ENCODE measurements around the gene MIB1. TPM values are rescaled to one million over a fixed set of nuclear protein-coding genes. Genes with fewer than 3 reads are reported as not detected.
"Not testable (repeated sequence)": the region's sequence is repeated elsewhere in the genome, so short reads cannot be mapped to it uniquely, and the experiment has no call there.

Gene MIB1
- total RNA-seq, 4 donors from 2014 or later, result 25.8 to 33.9 (median 28.4) TPM

GRCh38 chr18:21703241-21703820, 37.3 kb upstream of the MIB1 start:
- TF ChIP-seq EP300 (IDR thresholded peaks at IDR 0.05) (no peak), CTCF (IDR thresholded peaks at IDR 0.05) (no peak), POLR2A (IDR thresholded peaks at IDR 0.05) (no peak)
- Histone ChIP-seq H3K4me1 (peaks cover 0 to 15% (median 0%) of the 10 kb centered on the region in 4 donors), H3K27me3 (no peaks in the 10 kb centered on the region), H3K36me3 (peaks cover 0 to 28% (median 0%) of the 10 kb centered on the region in 3 donors), H3K9me3 (peaks cover 0 to 7% (median 0%) of the 10 kb centered on the region in 4 donors), H3K27ac (peak overlapping the region; percentile 67 to 94 (median 88)), H3K4me3 (peak overlapping the region; percentile 65 to 96 (median 78))
- DNase-seq (ENCODE audit: low spot score in 2 of 2), result no peak
- 11 to 12% methylated on average over 17 of the region's 17 CpGs for WGBS, 2 donors

- Histone ChIP-seq H3K4me3 (peak within 1 kb of the TSS; percentile 65 to 96 (median 78)), H3K27ac (peak within 1 kb of the TSS; percentile 67 to 94 (median 88)), H3K9me3 (peaks cover 0 to 7% (median 0%) of the 10 kb centered on the region in 4 donors), H3K4me1 (peaks cover 0 to 15% (median 0%) of the 10 kb centered on the region in 4 donors), H3K36me3 (peaks cover 0 to 14% (median 0%) of the 10 kb centered on the region in 3 donors), H3K27me3 (no peaks in the 10 kb centered on the region)
- DNase-seq (ENCODE audit: low spot score in 2 of 2), result peak; percentile 83 to 84
- 8 to 19% methylated on average over 7 to 10 of the region's 60 CpGs for WGBS, 2 donors
- TF ChIP-seq EP300 (IDR thresholded peaks at IDR 0.05) (peak; percentile 62 to 87), CTCF (IDR thresholded peaks at IDR 0.05) (peak; percentile 39 to 85 (median 40)), POLR2A (IDR thresholded peaks at IDR 0.05) (peak; percentile 58 to 96)
Observed at GRCh38 chr18:21704603-21705364, 35.8 kb upstream of the MIB1 start, which contains the start of gene ABHD3. Gene ABHD3, minus strand, starts transcription at chr18:21704774. Its CDS starts 109 bp downstream, at chr18:21704665.

GRCh38 chr18:21706386-21706865, 34.2 kb upstream of the MIB1 start:
- Histone ChIP-seq H3K27me3 (no peaks in the 10 kb centered on the region), H3K4me3 (no peak overlapping the region), H3K36me3 (peaks cover 0 to 13% (median 0%) of the 10 kb centered on the region in 3 donors), H3K4me1 (peaks cover 0 to 15% (median 0%) of the 10 kb centered on the region in 4 donors), H3K9me3 (peaks cover 0 to 7% (median 0%) of the 10 kb centered on the region in 4 donors), H3K27ac (no peak overlapping the region)
- 94 to 100% methylated on average over 6 to 19 of the region's 28 CpGs for WGBS, 2 donors
- no peak for DNase-seq (ENCODE audit: low spot score in 2 of 2)
- TF ChIP-seq CTCF (IDR thresholded peaks at IDR 0.05) (no peak), EP300 (IDR thresholded peaks at IDR 0.05) (no peak), POLR2A (IDR thresholded peaks at IDR 0.05) (no peak)

GRCh38 chr18:21707130-21707529, 33.5 kb upstream of the MIB1 start:
- Histone ChIP-seq H3K36me3 (peaks cover 0 to 17% (median 0%) of the 10 kb centered on the region in 3 donors), H3K4me1 (peaks cover 0 to 15% (median 0%) of the 10 kb centered on the region in 4 donors)
- WGBS, 2 donors, result 56 to 70% methylated on average over 7 of the region's 7 CpGs
- not testable (repeated sequence) for H3K4me3 ChIP-seq; H3K9me3 ChIP-seq; H3K27ac ChIP-seq; DNase-seq (ENCODE audit: low spot score in 2 of 2); H3K27me3 ChIP-seq

- Histone ChIP-seq H3K4me3 (no peak overlapping the region), H3K36me3 (peaks cover 0 to 4% (median 0%) of the 10 kb centered on the region in 3 donors), H3K9me3 (peaks cover 0 to 19% (median 0%) of the 10 kb centered on the region in 4 donors), H3K27ac (no peak overlapping the region), H3K4me1 (no peaks in the 10 kb centered on the region), H3K27me3 (no peaks in the 10 kb centered on the region)
- WGBS, 2 donors, result 97 to 100% methylated on average over 1 of the region's 1 CpG
- no peak for DNase-seq (ENCODE audit: low spot score in 2 of 2)
- TF ChIP-seq CTCF (IDR thresholded peaks at IDR 0.05) (no peak), EP300 (IDR thresholded peaks at IDR 0.05) (no peak), POLR2A (IDR thresholded peaks at IDR 0.05) (no peak)
Observed at GRCh38 chr18:21714474-21714873, 26.1 kb upstream of the MIB1 start.
